Mammary epithelial cell (primary cell): Measurements from ENCODE around the gene VPS16.

Source experiments
- EZH2 ChIP-seq: IDR thresholded peaks from 2 replicates; pipeline ENCODE4 v1.6.1; 2012; ENCODE audit warnings: low read length, inconsistent platforms, borderline replicate concordance
- TF ChIP-seq, protein P1 (sequence below), 2 donors: IDR thresholded peaks in 1 of 2; conservative IDR thresholded peaks in 1 of 2; 2 replicates each; pipeline ENCODE4 v1.5.1; 2011 to 2012; ENCODE audit warnings: inconsistent platforms in 2 of 2, low read length in 2 of 2, mild to moderate bottlenecking in 2 of 2, control low read depth in 1 of 2, low read depth in 1 of 2; ENCODE audit not compliant: insufficient read depth in 1 of 2; ENCODE audit errors: extremely low read depth in 1 of 2

DNA sequence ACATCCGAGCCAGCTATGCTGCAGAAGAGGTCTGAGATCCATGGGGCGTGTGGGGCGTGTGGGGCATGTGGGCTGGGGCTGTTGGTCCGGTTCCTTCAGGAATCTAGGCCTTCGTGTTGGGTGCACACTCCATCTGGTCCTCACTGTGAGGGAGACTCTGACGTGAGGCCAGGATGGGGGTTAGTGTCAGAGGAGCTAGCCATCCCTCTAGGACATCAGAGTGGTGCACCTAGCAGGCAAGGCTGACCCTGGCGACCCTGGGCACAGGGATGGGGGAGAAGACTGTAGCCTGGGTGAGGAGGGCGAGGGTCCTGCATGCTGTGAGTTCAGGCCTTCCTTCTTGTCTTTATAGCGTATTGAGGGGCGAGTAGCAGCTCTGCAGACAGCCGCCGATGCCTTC is 24.1 kb downstream of the VPS16 start:
- TF ChIP-seq, protein P1, sequence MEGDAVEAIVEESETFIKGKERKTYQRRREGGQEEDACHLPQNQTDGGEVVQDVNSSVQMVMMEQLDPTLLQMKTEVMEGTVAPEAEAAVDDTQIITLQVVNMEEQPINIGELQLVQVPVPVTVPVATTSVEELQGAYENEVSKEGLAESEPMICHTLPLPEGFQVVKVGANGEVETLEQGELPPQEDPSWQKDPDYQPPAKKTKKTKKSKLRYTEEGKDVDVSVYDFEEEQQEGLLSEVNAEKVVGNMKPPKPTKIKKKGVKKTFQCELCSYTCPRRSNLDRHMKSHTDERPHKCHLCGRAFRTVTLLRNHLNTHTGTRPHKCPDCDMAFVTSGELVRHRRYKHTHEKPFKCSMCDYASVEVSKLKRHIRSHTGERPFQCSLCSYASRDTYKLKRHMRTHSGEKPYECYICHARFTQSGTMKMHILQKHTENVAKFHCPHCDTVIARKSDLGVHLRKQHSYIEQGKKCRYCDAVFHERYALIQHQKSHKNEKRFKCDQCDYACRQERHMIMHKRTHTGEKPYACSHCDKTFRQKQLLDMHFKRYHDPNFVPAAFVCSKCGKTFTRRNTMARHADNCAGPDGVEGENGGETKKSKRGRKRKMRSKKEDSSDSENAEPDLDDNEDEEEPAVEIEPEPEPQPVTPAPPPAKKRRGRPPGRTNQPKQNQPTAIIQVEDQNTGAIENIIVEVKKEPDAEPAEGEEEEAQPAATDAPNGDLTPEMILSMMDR (conservative IDR thresholded peaks at IDR 0.05 in 1 of 2, IDR thresholded peaks at IDR 0.05 in 1 of 2; ENCODE audit: extremely low read depth in 1 of 2, insufficient read depth in 1 of 2, low read depth in 1 of 2, low read length in 2 of 2), result no peak
- no peak for TF ChIP-seq EZH2
